Measurements from ENCODE around the gene GOLPH3L. TPM values are rescaled to one million over a fixed set of nuclear protein-coding genes. Genes with fewer than 3 reads are reported as not detected.
"Not testable (repeated sequence)": the region's sequence is repeated elsewhere in the genome, so short reads cannot be mapped to it uniquely, and the experiment has no call there.

Gene GOLPH3L
- total RNA-seq, 1 donor from 2014 or later: 30.2 TPM

GRCh38 chr1:150613061-150613920 lies 83.7 kb downstream of the GOLPH3L start:
- peak; percentile 70 for ATAC-seq

GRCh38 chr1:150612014-150612345 lies 85.0 kb downstream of the GOLPH3L start:
- no peak for ATAC-seq

GRCh38 chr1:150610576-150610975 lies 86.4 kb downstream of the GOLPH3L start:
- ATAC-seq: no peak

GRCh38 chr1:150609732-150610131 lies 87.2 kb downstream of the GOLPH3L start:
- ATAC-seq: no peak

GRCh38 chr1:150606463-150607142 lies 90.4 kb downstream of the GOLPH3L start:
- ATAC-seq: no peak

- not testable (repeated sequence) for ATAC-seq
Observed at GRCh38 chr1:150605451-150605731, 91.6 kb downstream of the GOLPH3L start.

GRCh38 chr1:150604226-150604588 lies 92.7 kb downstream of the GOLPH3L start:
- no peak for ATAC-seq

GRCh38 chr1:150603711-150604110 lies 93.2 kb downstream of the GOLPH3L start:
- ATAC-seq: no peak

GRCh38 chr1:150602372-150602771 lies 94.6 kb downstream of the GOLPH3L start:
- not testable (repeated sequence) for ATAC-seq

GRCh38 chr1:150601540-150601939 lies 95.4 kb downstream of the GOLPH3L start:
- ATAC-seq: no peak

GRCh38 chr1:150598346-150598745 lies 98.6 kb downstream of the GOLPH3L start:
- not testable (repeated sequence) for ATAC-seq

GRCh38 chr1:150596976-150597375 lies 100.0 kb downstream of the GOLPH3L start:
- ATAC-seq: peak; percentile 69

Other genes starting within 250 kb of the GOLPH3L start
- gene TARS2, start 209.7 kb downstream of the GOLPH3L start, total RNA-seq: 20.3 TPM
- 438 TPM for gene ECM1, start 189.0 kb downstream of the GOLPH3L start, total RNA-seq
- gene FALEC, start 181.4 kb downstream of the GOLPH3L start, total RNA-seq: 1.6 TPM
- gene ADAMTSL4, start 147.7 kb downstream of the GOLPH3L start, total RNA-seq: 42.9 TPM
- 169 TPM for gene MCL1, start 117.5 kb downstream of the GOLPH3L start, total RNA-seq
- gene ENSA, start 67.5 kb downstream of the GOLPH3L start, total RNA-seq: 329 TPM
- 11.1 TPM for gene HORMAD1, start 23.7 kb upstream of the GOLPH3L start, total RNA-seq
- gene CTSS, start 68.6 kb upstream of the GOLPH3L start, total RNA-seq: 19.6 TPM
- 7.7 TPM for gene CTSK, start 111.1 kb upstream of the GOLPH3L start, total RNA-seq
- gene ARNT, start 179.4 kb upstream of the GOLPH3L start, total RNA-seq: 17.7 TPM
- gene CTXND2, start 190.0 kb upstream of the GOLPH3L start, total RNA-seq: not detected
- gene SETDB1, start 229.2 kb upstream of the GOLPH3L start, total RNA-seq: 24.3 TPM